A549 treated with ZK216348 at 1 μM for 4 hours (cell line): Measurements from ENCODE around the gene DDHD1. TPM values are rescaled to one million over a fixed set of nuclear protein-coding genes. Genes with fewer than 3 reads are reported as not detected.

ENCODE experiments used
- total RNA-seq: library from RNA; stranded (reverse); fragments of 200-300 nt; extraction: Qiagen RNA extraction; gene quantifications from 5 replicates; pipeline ENCODE4 v1.2.3, GENCODE V29; 2022; ENCODE audit warnings: low read depth

DDHD1 gene
- 4.3 to 7.7 TPM (median 6.7 TPM) in 5 replicates for total RNA-seq

DNA sequence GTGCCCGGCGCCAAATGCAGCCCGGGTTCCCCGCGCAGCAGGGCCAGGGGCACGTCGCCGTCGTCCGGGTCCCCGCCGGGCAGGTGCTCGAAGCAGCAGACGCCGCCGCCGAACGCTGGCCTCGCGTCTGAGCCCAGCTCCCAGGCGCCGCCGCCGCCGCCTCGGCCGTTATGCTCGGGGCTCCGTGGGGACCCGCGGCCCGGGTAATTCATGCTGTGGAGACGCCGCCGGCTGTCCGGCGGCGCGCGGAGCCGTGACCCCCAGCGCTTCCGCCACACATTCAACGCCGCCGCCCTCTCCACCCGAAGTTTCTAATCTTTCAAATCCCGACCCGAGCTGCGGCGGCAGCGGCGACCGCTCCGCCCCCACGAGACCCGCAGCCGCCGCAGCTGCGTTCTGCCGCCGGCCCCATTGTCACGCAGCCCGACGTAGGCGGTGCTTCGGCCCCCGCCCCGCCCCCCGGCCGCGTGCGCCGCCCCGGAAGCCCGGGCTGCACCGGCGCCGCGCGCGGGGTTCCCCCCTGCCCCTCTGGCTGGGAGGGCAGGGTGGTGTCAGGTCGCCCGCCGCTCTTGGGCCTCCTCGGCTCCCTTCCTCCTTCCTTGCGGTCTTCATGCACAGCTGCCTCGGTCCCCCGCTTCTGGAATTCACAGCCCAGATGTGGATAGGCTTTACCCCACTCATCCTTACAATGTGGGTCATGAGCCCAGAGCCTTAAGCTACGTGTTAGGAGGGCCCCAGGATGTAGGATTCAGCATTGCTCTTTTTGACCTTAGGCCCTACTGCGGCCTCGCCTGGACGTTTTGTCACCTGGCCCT lies at the start of gene DDHD1:
Gene DDHD1, minus strand, starts transcription at position 437 of the 815 bp plus-strand sequence. Its CDS starts 225 bp downstream, at position 212.

Other genes with a start within 250 kb of the DDHD1 start
- 31.7 to 54.9 TPM (median 44.3 TPM) in 5 replicates for gene FERMT2, start 202.3 kb downstream of the DDHD1 start, total RNA-seq